Endothelial cell of umbilical vein (primary cell): Measurements from ENCODE around the gene APOD. TPM values are rescaled to one million over a fixed set of nuclear protein-coding genes. Genes with fewer than 3 reads are reported as not detected.

Experiments used
- BruUV-seq: library from RNA; stranded (reverse); fragments of 400-500 nt; replicated peaks from 2 replicates; lab custom pipeline; 2021; lab: Mats Ljungman, UMichigan
- CTCF ChIA-PET: fragments of 300-600, 350-600 bp; sonication (Branson Sonifier 250); formaldehyde crosslinking; loops from one replicate; lab custom pipeline; 2021; ENCODE audit warnings: antibody characterized with exemption, inconsistent platforms; lab: Charles Lee
- POLR2A ChIA-PET: fragments of 300-600, 350-600 bp; sonication (Branson Sonifier 250); formaldehyde crosslinking; loops from one replicate; lab custom pipeline; 2021; ENCODE audit warnings: antibody characterized with exemption, inconsistent platforms; lab: Charles Lee
- DNase-seq: peaks from one replicate; pipeline ENCODE4 v3.0.0-alpha.2; 2011; ENCODE audit warnings: low read depth, low spot score
- FAIRE-seq: peaks from 2 replicates; lab custom pipeline; 2011; peaks lifted over from hg19 to GRCh38; lab: Jason Lieb, UNC
- H2AFZ ChIP-seq: 2 replicates; pipeline ENCODE4 v1.6.0; 2012; ENCODE audit warnings: low read depth, low read length, control low read depth, inconsistent platforms
- H3K27ac ChIP-seq: 2 replicates; pipeline ENCODE4 v1.5.1; 2011; ENCODE audit warnings: low read depth, mild to moderate bottlenecking, control low read depth, low read length, moderate library complexity; ENCODE audit not compliant: insufficient read depth
- H3K27me3 ChIP-seq, 2 experiments: 2 replicates each; pipeline versions ENCODE4 v1.6.0 to v1.6.1; 2011; ENCODE audit warnings: low read length in 2 of 2, mixed read lengths in 1 of 2; ENCODE audit not compliant: control insufficient read depth in 2 of 2, insufficient read depth in 2 of 2
- H3K36me3 ChIP-seq, 2 experiments: 2 replicates in 1 of 2; 3 replicates in 1 of 2; pipeline ENCODE4 v1.5.1; 2011; ENCODE audit warnings: low read length in 2 of 2, mild to moderate bottlenecking in 1 of 2, moderate library complexity in 1 of 2; ENCODE audit not compliant: control insufficient read depth in 2 of 2, insufficient read depth in 2 of 2; ENCODE audit errors: extremely low read depth in 1 of 2
- H3K4me1 ChIP-seq: 3 replicates; pipeline ENCODE4 v1.5.1; 2011; ENCODE audit warnings: mild to moderate bottlenecking, low read length; ENCODE audit not compliant: control insufficient read depth, insufficient read depth; ENCODE audit errors: extremely low read depth
- H3K4me2 ChIP-seq: 2 replicates; pipeline ENCODE4 v1.6.1; 2011; ENCODE audit warnings: low read length, control low read depth, mixed read lengths; ENCODE audit not compliant: insufficient read depth
- H3K4me3 ChIP-seq, 3 experiments: fragments of 200-600 bp in 1 of 3; sonication (generic), shearing (Covaris generic) in 1 of 3; replicated peaks in 1 of 3; 2 replicates each; pipeline ENCODE4 v1.5.1; 2011 to 2016; ENCODE audit warnings: control low read depth in 3 of 3, low read length in 3 of 3, mild to moderate bottlenecking in 2 of 3, inconsistent platforms in 1 of 3, low read depth in 1 of 3, moderate library complexity in 1 of 3; ENCODE audit not compliant: insufficient read depth in 1 of 3
- H3K79me2 ChIP-seq: 2 replicates; pipeline ENCODE4 v1.6.0; 2012; ENCODE audit warnings: low read length, inconsistent platforms; ENCODE audit not compliant: control insufficient read depth, insufficient read depth
- H3K9ac ChIP-seq: replicated peaks from 2 replicates; pipeline ENCODE3; 2011; ENCODE audit warnings: low read length, control low read depth; ENCODE audit not compliant: insufficient read depth; ENCODE audit errors: extremely low read depth
- H3K9me1 ChIP-seq: replicated peaks from 3 replicates; pipeline ENCODE4 v1.6.0; 2011; ENCODE audit warnings: mild to moderate bottlenecking, low read length; ENCODE audit not compliant: control insufficient read depth, insufficient read depth; ENCODE audit errors: extremely low read depth
- H3K9me3 ChIP-seq: replicated peaks from 2 replicates; pipeline ENCODE4 v1.5.1; 2012; ENCODE audit warnings: low read length, inconsistent platforms; ENCODE audit not compliant: control insufficient read depth, insufficient read depth
- H4K20me1 ChIP-seq: replicated peaks from 2 replicates; pipeline ENCODE3; 2011; ENCODE audit warnings: mild to moderate bottlenecking, low read length; ENCODE audit not compliant: control insufficient read depth, insufficient read depth; ENCODE audit errors: extremely low read depth
- EZH2 ChIP-seq: IDR thresholded peaks from 2 replicates; pipeline ENCODE4 v1.6.1; 2012; ENCODE audit warnings: borderline replicate concordance, low read depth, mild to moderate bottlenecking, moderate library complexity, low read length, inconsistent platforms; ENCODE audit not compliant: severe bottlenecking
- FOS ChIP-seq: IDR thresholded peaks from 2 replicates; pipeline ENCODE4 v1.6.1; 2011; ENCODE audit warnings: mild to moderate bottlenecking, low read length, moderate library complexity, borderline replicate concordance; ENCODE audit not compliant: insufficient read depth
- GATA2 ChIP-seq: IDR thresholded peaks from 2 replicates; pipeline ENCODE4 v1.7.0; 2011; ENCODE audit warnings: low read depth, mild to moderate bottlenecking, moderate library complexity, mixed read lengths, low read length; ENCODE audit not compliant: insufficient read length, insufficient read depth
- JUN ChIP-seq: IDR thresholded peaks from 2 replicates; pipeline ENCODE4 v1.6.1; 2011; ENCODE audit warnings: borderline replicate concordance, low read depth; ENCODE audit not compliant: insufficient read length, insufficient read depth
- MYC ChIP-seq: IDR thresholded peaks from one replicate; pipeline ENCODE4 v1.6.1; 2011; ENCODE audit warnings: mild to moderate bottlenecking, low read depth, low read length
- POLR2A ChIP-seq: IDR thresholded peaks from 2 replicates; pipeline ENCODE4 v1.6.1; 2012; ENCODE audit warnings: low read depth, mild to moderate bottlenecking, control low read depth, low read length
- POLR2AphosphoS5 ChIP-seq: IDR thresholded peaks from 2 replicates; pipeline ENCODE4 v1.6.1; 2012; ENCODE audit warnings: low read depth, mild to moderate bottlenecking, control low read depth, low read length, moderate library complexity; ENCODE audit not compliant: insufficient read depth
- dilution Hi-C: fragments of 300-500 bp; cut with MboI; formaldehyde crosslinking; loops from one replicate; pipeline ENCODE4 v1.15.0; 2019; ENCODE audit warnings: low sequenced_read_pairs; ENCODE audit not compliant: extremely low pct_ligation_motif_present
- intact Hi-C: fragments of 100-400 bp; cut with micrococcal nuclease; formaldehyde crosslinking; loops from one replicate; pipeline ENCODE4 v1.10.0; 2022
- polyA plus RNA-seq, 4 experiments: library from polyadenylated mRNA; depleted of rRNA in 3 of 4; stranded (reverse) in 3 of 4; unstranded in 1 of 4; fragments of >200 nt; gene quantifications; 2 replicates each; pipeline versions ENCODE4 v1.2.1 to v1.2.3, GENCODE V29; 2011 to 2012; ENCODE audit warnings: missing spikeins in 1 of 4
- total RNA-seq: library from RNA; stranded (reverse); gene quantifications from 2 replicates; pipeline ENCODE4 v1.2.3, GENCODE V29; 2021
- TF ChIP-seq, protein P1 (sequence below), 2 donors: IDR thresholded peaks; 1 replicate in 1 of 2; 2 replicates in 1 of 2; pipeline ENCODE4 v1.5.1; 2011; ENCODE audit warnings: low read length in 2 of 2, mild to moderate bottlenecking in 2 of 2, moderate library complexity in 2 of 2, control low read depth in 1 of 2, inconsistent platforms in 1 of 2, low read depth in 1 of 2; ENCODE audit not compliant: insufficient read depth in 1 of 2; ENCODE audit errors: extremely low read depth in 1 of 2
- TF ChIP-seq, protein P2 (sequence below): IDR thresholded peaks from 2 replicates; pipeline ENCODE4 v1.6.1; 2011; ENCODE audit not compliant: insufficient read depth, insufficient read length

APOD gene
- total and polyA plus RNA-seq, 2 donors (not counting 3 experiments of a cell fraction or from before 2014, with no cell fraction given) = 2.2 to 2.9 TPM

DNA sequence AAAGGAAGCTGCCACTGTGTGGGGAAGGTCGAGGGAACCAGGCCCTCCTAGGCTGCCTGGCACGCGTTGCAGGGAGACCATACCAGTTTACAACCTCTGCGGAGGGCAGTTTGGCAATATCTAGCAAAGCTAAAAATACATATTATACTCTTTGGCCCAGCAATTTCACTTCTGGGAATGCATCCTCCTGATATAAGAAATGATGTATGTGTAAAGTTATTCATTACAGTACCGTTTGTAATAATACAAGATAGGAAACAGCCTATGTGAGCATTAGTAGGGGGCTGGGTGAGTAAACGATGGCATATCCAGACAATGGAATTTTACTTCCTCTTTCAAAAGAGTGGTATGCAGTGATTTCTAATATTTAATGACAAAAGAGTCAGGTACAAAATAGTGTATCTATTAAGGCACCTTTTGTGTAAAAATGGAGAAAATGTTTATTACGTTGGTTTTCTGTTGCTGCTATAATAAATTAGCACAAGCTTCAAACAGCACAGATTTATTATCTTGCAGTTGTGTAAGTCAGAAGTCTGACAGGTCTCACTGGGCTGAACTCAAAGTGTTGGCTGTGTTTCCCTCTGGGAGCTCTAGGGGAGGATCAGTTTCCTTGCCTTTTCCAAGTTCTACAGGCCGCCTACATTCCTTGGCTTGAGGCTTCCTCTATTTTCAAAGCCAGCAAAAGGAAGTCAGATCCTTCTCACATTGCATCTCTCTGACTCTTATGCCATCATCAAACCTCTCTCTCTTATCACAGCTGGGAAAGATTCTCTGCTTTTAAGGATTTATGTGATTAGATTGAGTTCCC lies 9.0 kb downstream of the APOD start:
- dilution Hi-C loops (no loop called here), intact Hi-C loops (no loop called here)
- Histone ChIP-seq H3K9ac (no peak overlapping the region), H3K27ac (no peak overlapping the region), H3K9me3 (no peaks in the 10 kb centered on the region), H4K20me1 (no peaks in the 10 kb centered on the region), H3K36me3 (no peaks in the 10 kb centered on the region), H2AFZ (no peak overlapping the region), H3K4me2 (no peak overlapping the region), H3K9me1 (no peaks in the 10 kb centered on the region), H3K27me3 (peaks cover 0 to 10% of the 10 kb centered on the region in 2 experiments), H3K79me2 (no peaks in the 10 kb centered on the region), H3K4me1 (no peaks in the 10 kb centered on the region), H3K4me3 (no peak overlapping the region)
- FAIRE-seq (no peak), DNase-seq (no peak)
- CTCF ChIA-PET = no interaction called here
- POLR2A ChIA-PET = no interaction called here
- no TSS peak for BruUV-seq
- TF ChIP-seq POLR2AphosphoS5 (no peak), POLR2A (no peak), MYC (no peak), FOS (no peak), GATA2 (no peak), JUN (no peak), EZH2 (no peak)
- TF ChIP-seq, protein P1, sequence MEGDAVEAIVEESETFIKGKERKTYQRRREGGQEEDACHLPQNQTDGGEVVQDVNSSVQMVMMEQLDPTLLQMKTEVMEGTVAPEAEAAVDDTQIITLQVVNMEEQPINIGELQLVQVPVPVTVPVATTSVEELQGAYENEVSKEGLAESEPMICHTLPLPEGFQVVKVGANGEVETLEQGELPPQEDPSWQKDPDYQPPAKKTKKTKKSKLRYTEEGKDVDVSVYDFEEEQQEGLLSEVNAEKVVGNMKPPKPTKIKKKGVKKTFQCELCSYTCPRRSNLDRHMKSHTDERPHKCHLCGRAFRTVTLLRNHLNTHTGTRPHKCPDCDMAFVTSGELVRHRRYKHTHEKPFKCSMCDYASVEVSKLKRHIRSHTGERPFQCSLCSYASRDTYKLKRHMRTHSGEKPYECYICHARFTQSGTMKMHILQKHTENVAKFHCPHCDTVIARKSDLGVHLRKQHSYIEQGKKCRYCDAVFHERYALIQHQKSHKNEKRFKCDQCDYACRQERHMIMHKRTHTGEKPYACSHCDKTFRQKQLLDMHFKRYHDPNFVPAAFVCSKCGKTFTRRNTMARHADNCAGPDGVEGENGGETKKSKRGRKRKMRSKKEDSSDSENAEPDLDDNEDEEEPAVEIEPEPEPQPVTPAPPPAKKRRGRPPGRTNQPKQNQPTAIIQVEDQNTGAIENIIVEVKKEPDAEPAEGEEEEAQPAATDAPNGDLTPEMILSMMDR (IDR thresholded peaks at IDR 0.05; ENCODE audit: extremely low read depth in 1 of 2, insufficient read depth in 1 of 2, low read depth in 1 of 2, low read length in 2 of 2) = no peak
- TF ChIP-seq, protein P2, sequence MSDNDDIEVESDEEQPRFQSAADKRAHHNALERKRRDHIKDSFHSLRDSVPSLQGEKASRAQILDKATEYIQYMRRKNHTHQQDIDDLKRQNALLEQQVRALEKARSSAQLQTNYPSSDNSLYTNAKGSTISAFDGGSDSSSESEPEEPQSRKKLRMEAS = no peak
